WTC11 (cell line): Measurements from ENCODE around the gene IFNA17. TPM values are rescaled to one million over a fixed set of nuclear protein-coding genes. Genes with fewer than 3 reads are reported as not detected.
"Not testable (repeated sequence)": the region's sequence is repeated elsewhere in the genome, so short reads cannot be mapped to it uniquely, and the experiment has no call there.

Experiments
- ATAC-seq: fragments of 200-7000 bp; cut with Tn5 transposase; 2 replicates; pipeline ENCODE4 v1.10.0; 2021; ENCODE audit warnings: mild to moderate bottlenecking, moderate library complexity
- CTCF ChIA-PET: fragments of 300-600 bp; sonication (Branson Sonifier 250); formaldehyde crosslinking; loops from one replicate; lab custom pipeline; 2021; ENCODE audit warnings: antibody characterized with exemption; lab: Charles Lee
- POLR2A ChIA-PET: fragments of 350-600 bp; sonication (Branson Sonifier 250); formaldehyde crosslinking; loops from one replicate; lab custom pipeline; 2021; ENCODE audit warnings: antibody characterized with exemption; lab: Charles Lee
- DNase-seq: peaks from one replicate; pipeline ENCODE4 v3.0.0; 2021; ENCODE audit warnings: low spot score
- H3K27ac Mint-ChIP-seq: 2 replicates; pipeline ENCODE4 v1.8.0; 2021; ENCODE audit warnings: mixed read lengths
- H3K27me3 Mint-ChIP-seq: 2 replicates; pipeline ENCODE4 v1.8.0; 2021; ENCODE audit warnings: low read depth, mild to moderate bottlenecking, moderate library complexity, mixed read lengths
- H3K36me3 Mint-ChIP-seq: 2 replicates; pipeline ENCODE4 v1.8.0; 2021; ENCODE audit warnings: mixed read lengths
- H3K4me1 Mint-ChIP-seq: 2 replicates; pipeline ENCODE4 v1.8.0; 2022; ENCODE audit warnings: mixed read lengths
- H3K4me3 Mint-ChIP-seq: 2 replicates; pipeline ENCODE4 v1.8.0; 2021; ENCODE audit warnings: mild to moderate bottlenecking, moderate library complexity, mixed read lengths
- H3K9me3 Mint-ChIP-seq: 2 replicates; pipeline ENCODE4 v1.8.0; 2021; ENCODE audit warnings: mixed read lengths
- FOXP1 ChIP-seq: sonication (generic); formaldehyde crosslinking; IDR thresholded peaks from 2 replicates; pipeline ENCODE4 v1.8.0; 2022; ENCODE audit warnings: missing genetic modification reagents, mild to moderate bottlenecking, moderate library complexity, borderline replicate concordance
- GTF2I ChIP-seq: fragments of 250-450 bp; sonication (Bioruptor Pico); conservative IDR thresholded peaks from 2 replicates; pipeline ENCODE4 v1.4.0; 2021; ENCODE audit warnings: mild to moderate bottlenecking
- IRF2 ChIP-seq: sonication (generic); formaldehyde crosslinking; IDR thresholded peaks from 2 replicates; pipeline ENCODE4 v1.8.0; 2022; ENCODE audit warnings: low read depth, missing genetic modification reagents, borderline replicate concordance
- JUN ChIP-seq: sonication (generic); formaldehyde crosslinking; IDR thresholded peaks from 2 replicates; pipeline ENCODE4 v1.8.0; 2023; ENCODE audit warnings: mild to moderate bottlenecking, missing genetic modification reagents
- NR1H2 ChIP-seq: sonication (generic); formaldehyde crosslinking; IDR thresholded peaks from 2 replicates; pipeline ENCODE4 v1.9.0; 2021; ENCODE audit warnings: mild to moderate bottlenecking, moderate library complexity, missing genetic modification reagents
- NR3C1 ChIP-seq: sonication (generic); formaldehyde crosslinking; conservative IDR thresholded peaks from 2 replicates; pipeline ENCODE4 v1.8.1; 2023; ENCODE audit warnings: low read depth, mild to moderate bottlenecking, missing genetic modification reagents
- PRRX2 ChIP-seq: fragments of 250-450 bp; sonication (Bioruptor Pico); IDR thresholded peaks from 2 replicates; pipeline ENCODE4 v1.8.0; 2021; ENCODE audit warnings: mild to moderate bottlenecking
- SMAD4 ChIP-seq: sonication (generic); formaldehyde crosslinking; IDR thresholded peaks from 2 replicates; pipeline ENCODE4 v1.8.0; 2022; ENCODE audit warnings: mild to moderate bottlenecking, missing genetic modification reagents
- ZNF121 ChIP-seq: sonication (generic); formaldehyde crosslinking; IDR thresholded peaks from 2 replicates; pipeline ENCODE4 v1.8.0; 2023; ENCODE audit warnings: missing genetic modification reagents
- ZNF263 ChIP-seq: sonication (generic); formaldehyde crosslinking; IDR thresholded peaks from 2 replicates; pipeline ENCODE4 v1.8.1; 2022; ENCODE audit warnings: low read depth, mild to moderate bottlenecking, moderate library complexity, missing genetic modification reagents
- total RNA-seq: library from RNA; stranded (reverse); gene quantifications from 3 replicates; pipeline ENCODE4 v1.2.3, GENCODE V29; 2021
- TF ChIP-seq, protein P1 (sequence below): fragments of 200-600 bp; IDR thresholded peaks from 2 replicates; pipeline ENCODE4 v1.8.0; 2022; ENCODE audit warnings: antibody characterized with exemption
- TF ChIP-seq, protein P2 (sequence below): sonication (generic); formaldehyde crosslinking; IDR thresholded peaks from 2 replicates; pipeline ENCODE4 v1.8.1; 2023; ENCODE audit warnings: mild to moderate bottlenecking, missing genetic modification reagents, moderate library complexity
- TF ChIP-seq, protein P3 (sequence below): fragments of 250-450 bp; sonication (Bioruptor Pico); IDR thresholded peaks from 2 replicates; pipeline ENCODE4 v1.8.0; 2021; ENCODE audit warnings: mild to moderate bottlenecking
- TF ChIP-seq, protein P4 (sequence below): sonication (generic); formaldehyde crosslinking; conservative IDR thresholded peaks from 2 replicates; pipeline ENCODE4 v1.8.1; 2023; ENCODE audit warnings: mild to moderate bottlenecking, low read depth, missing genetic modification reagents, moderate library complexity

IFNA17 gene
- total RNA-seq, 1 experiment from 2014 or later = not detected

DNA sequence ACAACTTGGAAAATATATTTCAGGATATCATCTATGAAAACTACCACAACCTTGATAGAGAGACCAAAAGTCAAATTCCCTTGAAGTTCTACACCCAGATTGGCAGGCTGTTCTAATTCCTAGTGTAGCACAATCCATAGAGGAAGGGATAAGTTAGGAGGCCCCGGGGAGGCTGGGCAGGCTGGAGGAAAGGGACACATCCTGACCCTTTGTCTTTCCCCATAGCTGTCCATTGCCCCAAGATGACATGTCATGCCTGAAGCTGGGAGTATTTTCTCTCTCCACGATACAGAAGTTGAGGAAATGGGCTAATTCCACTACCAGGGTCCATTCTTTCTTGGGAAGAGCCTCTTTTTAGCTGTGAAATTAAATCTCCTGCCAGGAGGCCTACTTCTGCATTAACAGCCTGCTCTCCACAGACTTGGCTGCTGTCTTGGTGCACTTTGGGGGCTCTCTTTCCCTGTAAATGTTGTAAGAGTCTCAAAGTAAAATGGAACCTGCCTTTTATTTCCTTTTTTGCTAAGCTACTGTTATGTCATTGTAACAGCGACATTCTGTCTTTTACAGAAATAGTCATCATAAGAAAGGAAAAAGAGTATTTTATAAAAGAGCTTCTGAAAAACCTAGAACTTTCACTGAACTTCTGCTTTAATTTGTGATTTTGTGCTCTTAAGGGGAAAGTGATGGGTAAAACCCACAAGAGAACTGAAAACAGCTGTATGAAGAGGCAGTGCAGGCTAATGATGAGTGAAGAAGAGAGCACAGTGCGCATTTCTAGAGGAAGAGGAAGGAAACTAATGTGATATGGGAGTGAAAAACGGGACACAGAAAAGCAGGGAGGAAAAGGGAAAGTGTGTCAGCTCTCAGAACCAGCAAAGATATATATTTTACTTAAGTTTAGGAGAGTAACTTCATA is 14.4 kb downstream of the IFNA17 start:
- CTCF ChIA-PET = interaction anchor here (0.6 to 2.1 kb wide), 8 partner anchors 16 to 735 kb away, joined by 3 to 25 read pairs (median 5); no protein-coding TSS in a partner anchor
- H3K9me3 Mint-ChIP-seq, H3K36me3 Mint-ChIP-seq, H3K4me1 Mint-ChIP-seq, POLR2A ChIA-PET, H3K27ac Mint-ChIP-seq, H3K27me3 Mint-ChIP-seq, H3K4me3 Mint-ChIP-seq, DNase-seq: not testable (repeated sequence)
- TF ChIP-seq, protein P1, sequence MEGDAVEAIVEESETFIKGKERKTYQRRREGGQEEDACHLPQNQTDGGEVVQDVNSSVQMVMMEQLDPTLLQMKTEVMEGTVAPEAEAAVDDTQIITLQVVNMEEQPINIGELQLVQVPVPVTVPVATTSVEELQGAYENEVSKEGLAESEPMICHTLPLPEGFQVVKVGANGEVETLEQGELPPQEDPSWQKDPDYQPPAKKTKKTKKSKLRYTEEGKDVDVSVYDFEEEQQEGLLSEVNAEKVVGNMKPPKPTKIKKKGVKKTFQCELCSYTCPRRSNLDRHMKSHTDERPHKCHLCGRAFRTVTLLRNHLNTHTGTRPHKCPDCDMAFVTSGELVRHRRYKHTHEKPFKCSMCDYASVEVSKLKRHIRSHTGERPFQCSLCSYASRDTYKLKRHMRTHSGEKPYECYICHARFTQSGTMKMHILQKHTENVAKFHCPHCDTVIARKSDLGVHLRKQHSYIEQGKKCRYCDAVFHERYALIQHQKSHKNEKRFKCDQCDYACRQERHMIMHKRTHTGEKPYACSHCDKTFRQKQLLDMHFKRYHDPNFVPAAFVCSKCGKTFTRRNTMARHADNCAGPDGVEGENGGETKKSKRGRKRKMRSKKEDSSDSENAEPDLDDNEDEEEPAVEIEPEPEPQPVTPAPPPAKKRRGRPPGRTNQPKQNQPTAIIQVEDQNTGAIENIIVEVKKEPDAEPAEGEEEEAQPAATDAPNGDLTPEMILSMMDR = peak; percentile 31; the same call in 1 of the 2 replicates
- peak; percentile 76 for ATAC-seq

DNA sequence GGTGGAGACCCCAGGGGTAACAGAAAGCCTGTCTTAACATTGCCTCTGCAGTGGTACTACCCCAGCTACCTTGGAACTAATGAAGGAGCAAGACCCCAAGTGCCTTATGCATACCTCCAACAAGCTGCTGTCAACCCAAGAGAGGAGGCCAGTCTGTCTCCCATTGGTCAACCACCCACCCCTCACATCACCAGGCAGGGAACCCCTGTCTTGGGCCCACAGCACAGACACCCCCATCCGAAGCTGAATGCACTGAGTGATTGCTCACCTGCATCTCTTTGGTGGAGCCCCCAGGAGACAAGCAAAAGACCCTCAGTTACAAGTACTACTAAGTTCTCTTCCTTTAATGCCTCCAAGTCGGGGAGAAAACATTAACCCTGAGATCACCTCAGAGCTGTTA is 15.9 kb downstream of the IFNA17 start:
- H3K27ac Mint-ChIP-seq, H3K4me1 Mint-ChIP-seq, H3K9me3 Mint-ChIP-seq, POLR2A ChIA-PET, CTCF ChIA-PET, H3K4me3 Mint-ChIP-seq, H3K27me3 Mint-ChIP-seq, H3K36me3 Mint-ChIP-seq, ATAC-seq, DNase-seq: not testable (repeated sequence)

DNA sequence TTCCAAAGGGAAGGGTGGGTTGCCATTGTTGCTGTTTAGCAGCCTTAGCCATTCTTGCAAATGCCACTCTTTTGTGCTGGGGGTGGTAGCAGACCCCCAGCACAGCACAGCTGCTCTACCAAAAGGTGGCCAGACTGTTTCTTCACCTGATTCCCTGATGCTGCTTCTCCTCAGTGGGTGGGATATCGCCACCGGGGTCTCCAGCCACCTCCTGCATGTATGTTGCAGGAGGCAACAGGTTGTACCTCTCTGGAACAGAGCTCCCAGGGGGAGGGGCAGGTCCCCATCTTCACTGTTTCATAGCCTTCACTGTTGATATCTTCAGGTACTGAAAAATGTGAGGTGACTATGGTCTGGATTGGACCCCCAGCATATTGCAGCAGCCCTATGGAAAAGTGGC is 17.2 kb downstream of the IFNA17 start:
- DNase-seq, H3K36me3 Mint-ChIP-seq, H3K27me3 Mint-ChIP-seq, H3K4me1 Mint-ChIP-seq, H3K27ac Mint-ChIP-seq, H3K9me3 Mint-ChIP-seq, ATAC-seq, POLR2A ChIA-PET, H3K4me3 Mint-ChIP-seq: not testable (repeated sequence)
- CTCF ChIA-PET = interaction anchor here (1.0 kb wide), 1 partner anchor 16 kb away, joined by 3 read pairs; no protein-coding TSS in a partner anchor

DNA sequence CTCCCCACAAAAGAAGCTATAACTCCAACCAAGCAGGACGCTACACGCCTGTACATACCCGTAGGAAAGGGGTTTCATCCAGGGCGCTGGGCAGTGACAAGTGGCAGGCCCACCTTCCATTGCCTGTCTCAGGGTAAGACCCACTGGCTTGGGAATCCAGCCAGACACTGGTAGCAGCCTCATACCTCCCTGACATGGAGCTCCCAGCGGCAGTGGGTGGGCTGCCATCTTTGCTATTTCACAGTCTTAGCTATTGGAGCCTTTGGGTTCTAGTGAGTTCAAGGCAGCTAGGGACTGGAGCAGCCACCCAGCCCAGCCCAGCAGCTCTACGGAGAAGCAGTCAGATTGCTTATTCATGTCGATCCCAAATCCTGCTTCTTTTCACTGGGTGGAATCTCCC is 17.7 kb downstream of the IFNA17 start:
- no peak for TF ChIP-seq NR1H2 (CRISPR knock-in tag)
- TF ChIP-seq, protein P2, sequence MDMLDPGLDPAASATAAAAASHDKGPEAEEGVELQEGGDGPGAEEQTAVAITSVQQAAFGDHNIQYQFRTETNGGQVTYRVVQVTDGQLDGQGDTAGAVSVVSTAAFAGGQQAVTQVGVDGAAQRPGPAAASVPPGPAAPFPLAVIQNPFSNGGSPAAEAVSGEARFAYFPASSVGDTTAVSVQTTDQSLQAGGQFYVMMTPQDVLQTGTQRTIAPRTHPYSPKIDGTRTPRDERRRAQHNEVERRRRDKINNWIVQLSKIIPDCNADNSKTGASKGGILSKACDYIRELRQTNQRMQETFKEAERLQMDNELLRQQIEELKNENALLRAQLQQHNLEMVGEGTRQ = no peak
- H3K4me1 Mint-ChIP-seq = no peaks in the 10 kb centered on the region
- H3K27ac Mint-ChIP-seq = no peak overlapping the region
- no peaks in the 10 kb centered on the region for H3K9me3 Mint-ChIP-seq
- POLR2A ChIA-PET = no interaction called here
- DNase-seq (no peak), ATAC-seq (no peak)
- no peaks in the 10 kb centered on the region for H3K36me3 Mint-ChIP-seq
- H3K27me3 Mint-ChIP-seq = peaks cover 5% of the 10 kb centered on the region; the same call in 1 of the 2 replicates
- CTCF ChIA-PET = no interaction called here
- no peak overlapping the region for H3K4me3 Mint-ChIP-seq

DNA sequence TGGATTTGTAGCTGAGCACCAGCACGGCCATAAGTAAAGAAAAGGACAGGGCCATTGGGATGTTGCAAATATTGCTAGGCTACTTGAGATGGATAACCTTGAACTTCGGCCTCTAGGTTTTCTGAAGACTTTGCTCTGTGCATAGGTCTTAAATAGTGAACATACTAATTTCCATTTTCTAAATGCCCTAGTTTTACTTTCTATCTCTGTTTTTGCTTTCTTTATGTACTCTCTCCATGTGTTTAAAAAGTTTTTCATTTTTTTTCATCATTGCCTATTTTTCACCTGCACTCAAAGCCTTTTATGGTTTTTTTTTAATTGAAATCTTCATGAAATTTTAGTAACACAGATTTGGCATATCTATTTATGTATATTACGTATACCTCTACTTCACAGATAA is 21.0 kb downstream of the IFNA17 start, which contains the start of gene IFNA10:
IFNA10 (minus strand) TSS at position 101 of the 400 bp plus-strand sequence; CDS start at position 55, 46 bp downstream.
- H3K27me3 Mint-ChIP-seq, H3K27ac Mint-ChIP-seq, H3K4me1 Mint-ChIP-seq, H3K4me3 Mint-ChIP-seq, H3K36me3 Mint-ChIP-seq, CTCF ChIA-PET, H3K9me3 Mint-ChIP-seq, DNase-seq, POLR2A ChIA-PET, ATAC-seq: not testable (repeated sequence)

DNA sequence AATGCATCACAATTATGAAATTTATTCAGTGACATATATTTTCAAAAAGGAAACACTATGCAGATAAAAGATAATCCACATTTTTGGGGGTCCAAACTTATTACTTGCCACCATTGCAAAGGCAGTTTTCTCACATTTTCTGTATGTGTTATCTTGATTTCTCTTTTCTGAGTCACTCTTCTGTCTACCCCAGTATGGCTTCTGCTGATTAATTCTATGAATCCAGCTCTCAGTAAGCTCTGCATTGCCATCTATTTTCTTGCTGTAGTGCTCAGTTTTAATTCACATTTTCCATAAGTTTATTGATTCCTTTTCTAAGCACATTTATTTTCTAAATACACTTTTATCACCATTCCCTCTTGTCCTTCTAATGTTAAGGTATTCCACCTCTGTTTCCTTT is 22.8 kb downstream of the IFNA17 start:
- POLR2A ChIA-PET = no interaction called here
- Mint-ChIP-seq H3K4me1 (no peaks in the 10 kb centered on the region), H3K9me3 (peaks cover 6% of the 10 kb centered on the region; the same call in 1 of the 2 replicates), H3K27me3 (peaks cover 7% of the 10 kb centered on the region; the same call in 1 of the 2 replicates), H3K27ac (no peak overlapping the region), H3K4me3 (no peak overlapping the region), H3K36me3 (no peaks in the 10 kb centered on the region)
- ATAC-seq = no peak
- no peak for DNase-seq
- CTCF ChIA-PET = no interaction called here
- TF ChIP-seq JUN (CRISPR knock-in tag) (no peak), SMAD4 (no peak), GTF2I (no peak), IRF2 (CRISPR knock-in tag) (no peak), PRRX2 (no peak), ZNF263 (CRISPR knock-in tag) (no peak), NR3C1 (CRISPR knock-in tag) (no peak), FOXP1 (no peak), ZNF121 (CRISPR knock-in tag) (no peak)
- TF ChIP-seq, protein P3, sequence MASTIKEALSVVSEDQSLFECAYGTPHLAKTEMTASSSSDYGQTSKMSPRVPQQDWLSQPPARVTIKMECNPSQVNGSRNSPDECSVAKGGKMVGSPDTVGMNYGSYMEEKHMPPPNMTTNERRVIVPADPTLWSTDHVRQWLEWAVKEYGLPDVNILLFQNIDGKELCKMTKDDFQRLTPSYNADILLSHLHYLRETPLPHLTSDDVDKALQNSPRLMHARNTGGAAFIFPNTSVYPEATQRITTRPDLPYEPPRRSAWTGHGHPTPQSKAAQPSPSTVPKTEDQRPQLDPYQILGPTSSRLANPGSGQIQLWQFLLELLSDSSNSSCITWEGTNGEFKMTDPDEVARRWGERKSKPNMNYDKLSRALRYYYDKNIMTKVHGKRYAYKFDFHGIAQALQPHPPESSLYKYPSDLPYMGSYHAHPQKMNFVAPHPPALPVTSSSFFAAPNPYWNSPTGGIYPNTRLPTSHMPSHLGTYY (CRISPR knock-in tag) = no peak
- TF ChIP-seq, protein P4, sequence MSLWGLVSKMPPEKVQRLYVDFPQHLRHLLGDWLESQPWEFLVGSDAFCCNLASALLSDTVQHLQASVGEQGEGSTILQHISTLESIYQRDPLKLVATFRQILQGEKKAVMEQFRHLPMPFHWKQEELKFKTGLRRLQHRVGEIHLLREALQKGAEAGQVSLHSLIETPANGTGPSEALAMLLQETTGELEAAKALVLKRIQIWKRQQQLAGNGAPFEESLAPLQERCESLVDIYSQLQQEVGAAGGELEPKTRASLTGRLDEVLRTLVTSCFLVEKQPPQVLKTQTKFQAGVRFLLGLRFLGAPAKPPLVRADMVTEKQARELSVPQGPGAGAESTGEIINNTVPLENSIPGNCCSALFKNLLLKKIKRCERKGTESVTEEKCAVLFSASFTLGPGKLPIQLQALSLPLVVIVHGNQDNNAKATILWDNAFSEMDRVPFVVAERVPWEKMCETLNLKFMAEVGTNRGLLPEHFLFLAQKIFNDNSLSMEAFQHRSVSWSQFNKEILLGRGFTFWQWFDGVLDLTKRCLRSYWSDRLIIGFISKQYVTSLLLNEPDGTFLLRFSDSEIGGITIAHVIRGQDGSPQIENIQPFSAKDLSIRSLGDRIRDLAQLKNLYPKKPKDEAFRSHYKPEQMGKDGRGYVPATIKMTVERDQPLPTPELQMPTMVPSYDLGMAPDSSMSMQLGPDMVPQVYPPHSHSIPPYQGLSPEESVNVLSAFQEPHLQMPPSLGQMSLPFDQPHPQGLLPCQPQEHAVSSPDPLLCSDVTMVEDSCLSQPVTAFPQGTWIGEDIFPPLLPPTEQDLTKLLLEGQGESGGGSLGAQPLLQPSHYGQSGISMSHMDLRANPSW = no peak
